NCI-H510A treated with DMSO at 0.1 percent for 48 hours (cell line): ENCODE results near the gene RRAGD.

Experiments
- DNase-seq: peaks from one replicate; lab custom pipeline; 2025; lab: John Stamatoyannopoulos, UW

The RRAGD gene

GRCh38 chr6:89339565-89339964 is 72.5 kb downstream of the RRAGD start:
- DNase-seq = no peak

- DNase-seq = no peak
Measured at GRCh38 chr6:89335164-89335563, 76.9 kb downstream of the RRAGD start.

DNA sequence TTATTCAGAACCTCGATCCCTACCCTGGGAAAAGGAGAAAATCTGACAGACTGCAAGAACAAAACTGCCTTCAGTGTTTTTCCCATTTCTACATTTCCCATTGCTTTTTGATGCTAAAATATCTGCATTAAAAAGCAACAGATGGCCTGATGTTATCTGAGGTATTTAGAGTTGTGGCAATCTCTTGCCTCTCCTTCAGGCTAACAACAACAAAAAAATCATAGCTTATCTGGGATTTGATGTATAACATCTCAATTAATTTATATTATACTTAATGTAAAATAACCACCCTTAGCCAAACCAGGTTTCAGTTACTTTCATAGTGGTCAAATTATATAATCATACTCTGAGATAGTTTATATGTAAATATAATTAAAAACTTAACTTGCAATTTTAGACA is 81.2 kb downstream of the RRAGD start:
- no peak for DNase-seq

DNA sequence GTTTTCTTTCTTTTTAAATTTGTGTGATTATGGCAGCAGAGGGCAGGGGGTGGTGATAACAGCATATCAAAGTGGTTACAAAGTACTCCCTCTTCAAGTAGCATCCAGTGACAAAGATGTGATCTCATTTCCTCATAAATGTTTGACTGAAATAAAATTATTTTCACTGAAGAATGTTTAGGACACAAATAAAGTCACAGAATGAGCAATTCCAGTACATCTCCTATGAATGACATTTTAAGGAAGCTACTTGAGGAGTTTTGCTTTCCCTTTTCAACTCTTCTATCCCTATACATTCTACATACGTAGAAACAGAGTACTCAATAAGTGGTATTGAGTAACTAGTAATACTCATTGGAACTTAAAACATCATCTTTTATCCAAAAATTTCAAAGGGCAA is 83.1 kb downstream of the RRAGD start:
- no peak for DNase-seq

DNA sequence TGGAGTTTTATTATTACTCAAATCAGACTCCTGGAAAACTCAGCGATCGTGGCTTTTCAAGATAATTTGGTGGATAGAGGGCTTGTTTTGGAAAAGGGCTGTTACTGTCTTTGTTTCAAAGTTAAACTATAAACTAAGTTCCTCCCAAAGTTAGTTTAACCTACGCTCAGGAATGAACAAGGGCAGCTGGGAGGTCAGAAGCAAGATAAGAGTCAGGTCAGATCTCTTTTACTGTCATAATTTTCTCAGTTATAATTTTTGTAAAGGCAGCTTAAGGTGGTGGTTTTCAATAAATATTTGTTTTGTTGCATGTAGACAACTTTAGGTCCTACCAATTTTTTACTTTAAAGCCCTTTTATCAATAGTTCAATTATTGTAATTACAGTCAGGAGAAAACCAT is 87.8 kb downstream of the RRAGD start:
- DNase-seq = no peak

DNA sequence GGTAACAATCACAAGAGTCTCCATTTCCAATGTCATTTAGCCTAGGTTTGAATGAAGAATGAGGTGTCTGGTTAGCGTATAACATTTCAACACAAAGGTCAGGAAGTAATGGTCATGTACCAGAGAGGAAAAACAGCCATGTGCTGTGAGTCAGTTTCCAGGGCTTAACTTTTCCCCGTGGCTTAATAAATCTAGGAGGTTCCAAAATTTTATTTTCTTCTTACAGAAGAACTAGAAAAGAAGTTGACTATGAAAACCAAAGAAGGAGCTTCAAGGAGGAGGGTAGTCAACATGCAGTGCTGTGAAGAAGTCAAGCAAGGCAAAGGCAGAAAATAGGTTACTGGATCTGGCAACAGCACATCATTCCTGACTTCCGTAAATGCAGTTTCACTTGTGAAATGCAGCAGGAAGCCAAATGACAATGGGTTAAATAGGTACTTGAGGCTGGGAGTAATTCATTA is 88.5 kb downstream of the RRAGD start:
- no peak for DNase-seq

DNA sequence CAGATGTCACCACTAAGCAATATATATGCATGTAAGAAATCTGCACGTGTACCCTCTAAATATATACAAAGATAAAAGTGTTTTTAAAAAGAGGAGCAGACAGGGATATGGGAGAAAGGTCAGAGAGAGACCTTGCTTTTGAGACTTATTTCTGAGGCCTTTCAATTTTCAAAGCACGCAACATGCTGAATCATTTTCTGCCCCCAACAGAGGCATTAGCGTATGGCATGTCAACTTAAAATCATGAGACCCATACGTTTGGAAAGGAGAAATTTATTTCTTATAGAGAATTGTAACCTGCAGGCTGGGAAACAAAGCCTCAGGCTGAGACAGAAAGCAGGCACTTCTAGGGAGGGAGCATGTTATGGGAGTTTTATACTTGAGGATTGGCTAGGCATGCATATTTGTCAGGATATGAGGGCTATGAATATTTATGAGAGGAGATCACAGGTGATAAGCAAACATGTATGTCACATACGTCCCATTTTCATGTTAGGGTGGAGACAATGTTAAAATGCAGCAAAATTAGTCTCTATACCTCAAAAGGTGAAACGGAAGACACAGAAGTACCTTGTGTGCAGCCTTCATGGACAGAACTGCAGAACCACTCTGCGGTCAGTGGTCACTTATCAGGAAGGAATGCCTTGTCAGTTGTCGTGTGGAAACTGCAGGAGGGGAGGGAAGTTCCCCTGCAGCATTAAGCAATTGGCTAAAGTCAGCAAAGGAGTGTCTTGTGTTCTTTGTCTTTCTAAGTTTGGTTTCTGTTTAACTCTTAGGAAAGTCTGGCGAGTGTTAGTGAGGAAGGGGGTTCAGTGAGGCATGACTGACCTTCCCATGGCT is 90.7 kb downstream of the RRAGD start:
- DNase-seq = no peak

DNA sequence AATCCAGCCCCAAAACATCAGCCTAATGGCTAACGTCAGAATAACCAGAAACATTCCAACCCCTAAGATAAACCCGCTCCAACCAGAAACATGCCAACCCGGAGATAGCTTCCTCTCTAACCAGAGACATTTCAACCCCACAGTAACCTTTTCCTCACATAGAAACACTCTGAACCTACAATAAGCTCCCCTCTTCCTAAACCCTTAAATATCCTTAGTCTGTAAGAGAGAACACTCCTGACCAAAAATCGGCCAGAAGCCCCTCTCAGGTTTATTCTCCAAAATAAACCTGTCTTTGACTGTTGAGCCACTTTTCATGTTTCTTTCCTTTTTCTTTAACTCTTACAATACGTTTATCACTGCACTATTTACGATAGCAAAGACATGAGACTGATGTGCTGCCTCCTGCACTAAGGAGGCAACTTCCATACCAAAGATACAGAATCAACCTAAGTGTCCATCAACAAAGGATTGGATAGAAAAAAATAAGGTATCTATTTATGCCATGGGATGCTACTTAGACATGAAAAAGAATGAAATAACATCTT is 92.0 kb downstream of the RRAGD start:
- DNase-seq = no peak

GRCh38 chr6:89317067-89317466 is 95.0 kb downstream of the RRAGD start:
- DNase-seq = no peak

DNA sequence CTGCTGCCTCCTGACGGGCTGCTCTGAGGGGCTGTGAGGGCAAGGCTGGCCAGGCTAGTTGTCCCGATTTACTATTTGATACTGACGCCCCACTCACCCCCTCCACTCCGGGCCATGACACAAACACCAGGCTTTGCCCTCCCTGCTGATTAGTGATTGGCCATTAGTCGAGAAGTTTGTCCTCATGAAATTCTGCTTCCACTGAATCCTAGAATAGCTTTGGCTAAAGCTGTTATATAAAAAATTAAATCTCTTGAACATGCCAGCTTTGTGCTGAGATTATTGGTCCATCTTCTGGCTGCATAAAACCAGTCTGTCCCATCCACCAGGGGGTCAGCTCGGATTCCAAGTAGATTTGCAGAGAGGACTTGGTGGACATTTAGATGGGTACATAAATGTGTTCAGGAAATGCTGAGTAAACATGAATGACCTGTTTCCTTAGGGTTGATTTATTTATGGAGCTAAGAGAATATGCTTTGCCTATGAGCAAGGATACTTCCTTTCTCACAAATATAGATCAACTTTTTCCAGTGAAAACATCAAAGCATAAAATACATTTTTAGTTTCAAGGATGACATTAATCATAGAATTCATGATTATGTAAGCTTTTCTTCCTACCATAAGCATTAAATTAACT is 96.7 kb downstream of the RRAGD start, which contains the start of gene GABRR2:
TSS of gene GABRR2 (minus strand) at position 51 of the 637 bp plus-strand sequence. CDS start 134 bp downstream, outside the sequence.
- no peak for DNase-seq

- DNase-seq = no peak
Measured at GRCh38 chr6:89314692-89315091, 97.4 kb downstream of the RRAGD start.
